Activated effector memory CD4-positive, alpha-beta T cell treated with Interleukin-2 at 50 U/mL for 16 hours (primary cell): Measurements from ENCODE around the gene YBX2.
"Not testable (repeated sequence)": the region's sequence is repeated elsewhere in the genome, so short reads cannot be mapped to it uniquely, and the experiment has no call there.

Experiments
- DNase-seq: peaks from one replicate; pipeline ENCODE4 v3.0.0-alpha.2; 2020

Gene YBX2

DNA sequence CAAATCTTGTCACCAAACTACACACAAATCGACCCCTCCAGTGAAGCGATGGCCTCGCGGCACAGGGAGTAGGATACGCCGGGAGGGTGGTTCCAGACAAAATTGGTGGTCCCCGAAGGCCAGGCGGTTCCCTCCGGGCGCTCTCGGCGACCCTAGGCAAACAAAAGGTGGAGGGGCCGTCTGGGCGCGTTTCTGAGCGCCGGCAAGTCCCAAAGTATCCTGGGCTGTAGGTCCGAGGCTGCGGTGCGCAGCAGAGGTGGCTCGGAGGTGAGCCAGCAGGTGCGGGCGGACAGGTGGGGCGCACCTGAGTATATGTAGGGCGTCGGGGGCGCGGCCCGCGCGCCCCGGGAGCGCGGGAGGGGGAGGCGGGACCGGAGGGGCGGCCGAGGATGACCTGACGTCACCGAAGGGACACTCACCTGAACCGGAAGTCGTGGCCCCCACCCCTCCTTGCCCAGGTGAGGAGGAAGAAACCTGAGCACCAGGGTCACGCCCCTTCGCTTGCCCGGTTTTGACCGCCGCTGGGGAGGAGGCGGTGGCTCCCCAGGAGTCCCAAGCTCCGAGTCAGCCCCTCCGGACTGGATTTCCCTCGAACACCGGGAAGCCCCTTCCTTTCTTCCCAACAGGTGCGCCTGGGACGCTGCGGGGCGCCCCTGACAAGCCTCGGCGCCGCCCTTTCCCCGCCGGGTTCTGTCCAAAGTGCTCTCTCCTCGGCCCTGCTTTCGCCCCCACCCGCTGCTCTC is 32.1 kb downstream of the YBX2 start, which contains the start of gene CLDN7:
CLDN7 (minus strand) TSS at position 287 of the 743 bp plus-strand sequence. CDS start 435 bp downstream, outside the sequence.
- DNase-seq: no peak

DNA sequence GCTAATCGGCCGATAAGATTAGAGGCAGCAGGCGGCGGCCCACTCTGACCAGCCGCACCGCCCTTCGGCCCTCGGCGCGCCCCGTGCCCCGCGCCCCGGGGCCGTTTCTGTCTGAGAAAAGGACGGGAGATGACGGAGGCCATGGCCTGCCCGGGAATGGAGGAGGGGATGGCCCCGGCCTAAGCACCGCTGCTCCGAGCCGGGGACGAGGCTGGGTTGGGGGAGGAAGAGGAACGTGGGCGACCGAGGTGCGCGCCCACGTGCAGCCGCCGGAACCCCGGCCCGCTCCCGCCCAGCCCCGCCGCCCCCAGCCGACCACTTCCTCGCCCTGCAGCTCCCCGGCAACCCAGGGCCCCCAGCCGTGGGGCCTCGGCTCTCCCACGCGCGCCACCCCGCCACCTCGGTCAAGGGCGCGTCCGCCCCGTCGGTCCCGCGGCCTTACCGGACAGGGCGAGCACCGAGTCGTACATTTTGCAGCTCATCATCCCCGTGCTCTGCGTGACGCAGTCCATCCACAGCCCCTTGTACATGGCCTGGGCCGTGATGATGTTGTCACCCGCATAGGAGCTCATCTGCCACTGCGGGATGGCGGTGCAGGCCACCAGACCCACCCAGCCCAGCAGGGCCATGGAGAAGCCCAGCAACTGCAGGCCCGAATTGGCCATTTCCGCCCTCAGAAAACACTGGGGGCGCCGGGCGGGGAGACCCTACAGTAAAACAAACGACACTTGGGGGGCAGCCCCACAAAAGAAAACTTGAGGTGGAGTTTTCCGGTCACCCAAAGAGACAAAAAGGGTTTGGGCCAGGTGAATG is 32.9 kb downstream of the YBX2 start:
- DNase-seq: no peak

DNA sequence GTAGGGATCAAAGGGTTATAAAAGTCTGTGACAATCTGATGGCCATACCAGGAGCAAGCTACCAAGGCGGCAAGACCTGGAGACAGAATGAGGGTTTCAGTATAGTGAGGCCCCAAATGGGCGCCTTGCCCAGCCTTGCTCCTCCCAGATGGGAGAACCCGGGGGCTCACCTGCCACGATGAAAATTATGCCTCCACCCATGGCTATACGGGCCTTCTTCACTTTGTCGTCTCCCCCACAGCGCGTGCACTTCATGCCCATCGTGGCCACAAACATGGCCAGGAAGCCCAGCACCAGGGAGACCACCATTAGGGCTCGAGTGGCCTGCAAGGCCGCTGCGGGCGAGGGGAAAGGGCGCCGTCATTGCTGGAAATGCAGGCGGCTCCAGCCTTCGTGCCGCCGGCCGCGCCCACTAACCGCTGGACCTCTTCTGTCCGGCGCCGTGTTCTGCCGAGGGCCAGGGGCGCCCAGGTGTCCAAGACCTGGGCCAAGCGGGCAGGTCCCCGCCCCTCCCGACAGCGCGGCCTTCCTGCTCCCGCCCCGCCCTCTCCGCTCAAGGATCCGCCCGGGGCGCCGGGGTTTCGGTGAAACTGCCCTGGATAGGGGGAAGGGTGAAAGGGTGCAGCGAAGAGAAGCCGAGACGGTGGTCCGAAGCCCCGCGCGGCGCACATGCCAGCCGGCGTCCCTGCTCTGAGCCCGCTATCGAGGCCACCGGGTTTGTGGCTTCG is 33.6 kb downstream of the YBX2 start:
- DNase-seq: no peak

DNA sequence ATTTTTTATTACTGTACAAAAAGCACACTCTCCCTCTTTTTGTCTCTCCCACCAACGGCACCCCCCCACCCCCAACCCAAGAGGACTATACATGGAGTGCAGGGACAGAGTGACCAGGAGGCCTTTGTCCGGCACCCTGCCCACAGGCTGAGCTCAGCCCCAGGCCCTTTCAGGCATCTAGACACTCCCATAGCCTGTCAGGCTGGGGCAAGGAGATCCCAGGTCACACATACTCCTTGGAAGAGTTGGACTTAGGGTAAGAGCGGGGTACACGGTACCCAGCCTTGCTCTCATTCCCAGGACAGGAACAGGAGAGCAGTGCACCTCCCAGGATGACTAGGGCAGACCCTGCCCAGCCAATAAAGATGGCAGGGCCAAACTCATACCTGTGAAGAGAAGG is 34.3 kb downstream of the YBX2 start:
- DNase-seq: no peak

DNA sequence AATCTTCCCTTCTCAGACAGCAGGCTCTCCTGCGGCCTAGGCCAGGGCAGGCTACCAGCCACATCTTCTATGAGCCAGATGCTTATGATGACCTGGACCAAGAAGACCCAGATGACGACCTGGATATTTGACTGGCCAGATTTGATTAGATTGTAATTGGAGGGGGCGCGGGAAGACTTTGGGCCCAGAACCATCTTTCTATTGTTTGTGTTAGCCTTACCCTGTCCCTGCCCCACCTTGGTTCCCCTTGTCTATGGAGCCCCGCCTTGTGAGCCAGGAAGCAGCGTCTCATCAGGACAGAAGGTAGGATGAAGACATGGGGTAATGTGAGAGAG is 34.9 kb downstream of the YBX2 start:
- no peak for DNase-seq

DNA sequence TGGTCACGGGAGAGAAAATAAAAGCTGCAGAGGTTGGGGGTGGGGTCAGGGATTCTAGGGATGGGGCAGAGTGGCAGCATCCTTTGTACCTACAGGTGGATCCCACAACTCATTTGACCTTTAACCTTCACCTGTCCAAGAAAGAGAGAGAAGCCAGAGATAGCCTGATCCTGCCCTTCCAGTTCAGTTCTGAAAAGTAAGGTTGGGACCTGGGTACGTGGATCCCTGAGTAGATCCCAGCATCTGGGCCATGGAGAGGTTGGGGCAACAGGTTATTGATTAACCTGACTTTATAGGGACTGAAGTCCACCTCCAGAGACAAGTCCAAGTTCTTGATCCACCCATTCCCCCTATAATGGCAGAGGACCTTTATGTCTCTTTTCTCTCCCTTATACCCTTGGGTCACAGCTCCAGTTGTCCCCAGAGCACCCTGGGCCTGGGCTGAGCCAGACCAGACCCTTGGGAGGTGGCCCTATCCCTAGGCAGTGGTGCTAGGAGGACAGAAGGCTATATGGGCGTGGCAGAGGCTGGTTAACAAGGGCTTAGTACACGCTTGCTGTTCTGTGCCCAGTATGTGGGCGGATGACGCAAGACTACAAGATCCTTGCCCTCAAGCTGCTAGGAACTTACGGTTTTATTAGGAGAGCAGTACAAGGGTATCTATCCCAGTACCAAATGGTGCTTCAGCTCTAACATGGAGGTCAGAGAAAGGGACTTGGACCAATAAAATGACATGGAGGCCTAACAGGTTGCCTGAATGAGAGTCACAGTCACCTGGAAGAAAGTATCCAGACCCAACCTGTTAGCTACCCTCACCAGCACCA is 35.5 kb downstream of the YBX2 start:
- no peak for DNase-seq

DNA sequence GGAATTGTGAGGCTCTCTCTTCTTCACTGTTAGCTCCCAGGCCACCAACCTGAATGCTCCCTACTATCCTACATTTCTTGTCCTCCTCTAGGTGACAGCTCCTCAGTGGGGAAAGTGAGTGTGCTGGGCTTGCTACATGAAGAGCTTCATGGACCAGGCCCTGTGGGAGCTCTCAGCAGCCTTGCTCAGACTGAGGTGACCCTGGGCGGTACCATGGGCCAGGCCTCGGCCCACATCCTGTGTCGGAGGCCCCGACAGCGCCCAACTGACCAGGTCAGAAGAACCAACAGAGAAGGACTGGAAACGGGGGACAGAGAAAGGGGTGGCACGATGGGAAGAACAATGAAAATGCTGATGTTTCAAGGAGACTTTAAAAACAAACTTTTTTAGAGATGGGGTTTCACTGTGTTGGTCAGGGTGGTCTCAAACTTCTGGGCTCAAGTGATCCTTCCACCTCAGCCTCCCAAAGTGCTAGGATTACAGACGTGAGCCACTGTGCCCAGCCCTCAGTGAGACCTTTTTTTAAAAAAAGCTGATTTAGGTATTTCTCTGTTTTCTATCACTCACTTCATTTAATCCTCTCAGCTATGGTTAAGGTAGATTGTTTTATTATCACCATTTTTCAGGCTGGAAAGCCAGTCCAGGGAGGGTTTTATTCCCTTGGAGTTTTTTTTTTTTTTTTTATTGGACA is 37.5 kb downstream of the YBX2 start:
- no peak for DNase-seq

DNA sequence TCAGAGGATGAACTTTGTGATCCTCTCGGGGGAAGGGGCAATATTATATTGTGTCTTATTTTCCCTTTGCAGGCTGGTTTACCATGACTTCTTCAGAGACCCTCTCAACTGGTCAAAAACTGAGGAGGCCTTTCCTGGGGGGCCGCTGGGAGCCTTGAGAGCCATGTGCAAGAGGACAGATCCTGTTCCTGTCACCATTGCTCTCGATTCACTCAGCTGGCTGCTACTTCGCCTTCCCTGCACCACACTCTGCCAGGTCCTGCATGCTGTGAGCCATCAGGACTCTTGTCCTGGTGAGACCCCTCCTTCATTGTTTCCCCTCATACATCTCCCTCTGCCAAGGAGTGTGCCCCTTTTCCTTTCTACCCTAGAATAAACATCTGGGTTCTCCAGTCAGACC is 39.9 kb downstream of the YBX2 start:
- DNase-seq: no peak

DNA sequence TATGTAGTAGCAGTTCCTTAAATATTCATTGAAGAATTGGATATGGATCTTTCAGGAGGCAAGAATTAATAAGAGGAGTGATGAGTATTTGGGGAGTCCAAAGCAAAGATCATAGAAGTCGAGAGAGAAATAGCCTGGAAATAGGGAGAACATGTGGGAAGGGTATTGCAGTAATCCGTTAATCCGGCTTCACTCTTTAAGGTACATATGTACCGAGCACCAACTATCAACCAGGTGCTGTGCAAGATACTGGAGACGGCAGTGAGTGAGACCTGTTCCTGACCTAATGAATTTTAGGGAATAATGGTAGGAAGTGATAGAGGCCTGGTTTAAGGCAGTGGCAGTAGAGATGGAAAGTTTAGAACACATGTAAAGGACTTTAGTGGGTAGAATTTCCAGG is 41.4 kb downstream of the YBX2 start:
- no peak for DNase-seq

DNA sequence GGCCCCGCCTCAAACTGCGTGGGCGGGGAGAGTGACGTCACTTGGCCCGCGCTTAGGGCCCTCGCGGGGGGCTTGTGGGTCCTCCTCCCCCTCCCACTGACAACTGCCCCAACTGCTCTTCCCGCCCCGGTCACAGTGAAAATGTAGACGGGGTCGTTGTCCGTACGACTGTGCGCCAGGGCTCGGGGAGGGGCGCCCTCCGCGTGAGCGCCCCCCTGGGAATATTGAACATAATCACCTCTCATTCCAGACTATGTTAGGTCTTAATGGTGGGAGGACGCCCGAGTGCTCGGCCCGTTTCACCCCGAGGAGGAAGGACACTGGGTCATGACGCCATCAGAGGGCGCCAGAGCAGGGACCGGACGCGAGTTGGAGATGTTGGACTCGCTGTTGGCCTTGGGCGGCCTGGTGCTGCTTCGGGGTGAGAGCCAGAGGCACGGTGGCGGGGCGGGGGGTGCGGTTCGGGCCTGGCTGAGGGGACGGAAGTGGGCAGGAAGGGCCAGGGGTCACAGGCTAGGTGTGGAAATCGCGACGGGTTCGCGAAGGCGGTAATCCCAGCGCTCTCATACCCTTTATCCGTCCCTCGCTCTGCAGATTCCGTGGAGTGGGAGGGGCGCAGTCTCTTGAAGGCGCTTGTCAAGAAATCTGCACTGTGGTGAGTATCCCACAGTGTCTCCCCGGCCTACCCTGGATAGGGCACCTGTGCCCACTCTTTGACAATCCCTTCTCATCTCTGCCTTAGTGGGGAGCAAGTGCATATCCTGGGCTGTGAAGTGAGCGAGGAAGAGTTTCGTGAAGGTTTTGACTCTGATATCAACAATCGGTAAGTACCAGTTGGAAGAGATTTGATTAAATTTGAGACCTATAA is 42.0 kb downstream of the YBX2 start, which contains the start of gene ELP5:
ELP5 (plus strand) TSS at position 40 of the 868 bp plus-strand sequence; CDS start at position 376, 336 bp downstream.
- DNase-seq: peak; percentile 75

DNA sequence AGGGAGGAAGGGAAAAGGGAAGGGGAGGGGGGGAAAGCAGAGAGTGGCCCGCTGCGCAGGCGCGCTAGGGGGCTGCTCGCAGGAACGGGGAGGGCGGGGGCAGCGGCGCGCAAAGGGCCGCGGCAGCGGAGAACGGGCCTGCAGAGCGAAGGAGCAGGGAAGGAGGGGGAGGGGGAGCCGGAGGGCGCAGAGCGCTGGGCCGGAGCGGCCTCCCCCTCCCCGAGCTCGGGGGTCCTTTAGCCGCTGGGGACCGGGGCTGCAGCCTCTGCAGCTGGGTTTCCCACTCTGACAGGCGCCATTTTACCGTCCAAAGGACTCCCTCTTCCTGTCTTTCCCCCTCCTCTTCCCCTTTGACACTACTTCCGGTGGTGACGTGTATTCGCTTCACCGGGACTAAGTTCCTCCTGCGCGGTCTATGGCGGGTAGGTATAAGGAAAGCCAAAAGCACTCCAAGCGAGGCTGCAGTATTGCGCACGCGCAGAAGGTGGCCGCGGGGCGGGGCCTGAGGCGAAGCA is 42.7 kb downstream of the YBX2 start, which contains the start of gene CTDNEP1:
CTDNEP1 (minus strand) TSS at position 74 of the 515 bp plus-strand sequence. CDS start 438 bp downstream, outside the sequence.
- peak; percentile 94 for DNase-seq

DNA sequence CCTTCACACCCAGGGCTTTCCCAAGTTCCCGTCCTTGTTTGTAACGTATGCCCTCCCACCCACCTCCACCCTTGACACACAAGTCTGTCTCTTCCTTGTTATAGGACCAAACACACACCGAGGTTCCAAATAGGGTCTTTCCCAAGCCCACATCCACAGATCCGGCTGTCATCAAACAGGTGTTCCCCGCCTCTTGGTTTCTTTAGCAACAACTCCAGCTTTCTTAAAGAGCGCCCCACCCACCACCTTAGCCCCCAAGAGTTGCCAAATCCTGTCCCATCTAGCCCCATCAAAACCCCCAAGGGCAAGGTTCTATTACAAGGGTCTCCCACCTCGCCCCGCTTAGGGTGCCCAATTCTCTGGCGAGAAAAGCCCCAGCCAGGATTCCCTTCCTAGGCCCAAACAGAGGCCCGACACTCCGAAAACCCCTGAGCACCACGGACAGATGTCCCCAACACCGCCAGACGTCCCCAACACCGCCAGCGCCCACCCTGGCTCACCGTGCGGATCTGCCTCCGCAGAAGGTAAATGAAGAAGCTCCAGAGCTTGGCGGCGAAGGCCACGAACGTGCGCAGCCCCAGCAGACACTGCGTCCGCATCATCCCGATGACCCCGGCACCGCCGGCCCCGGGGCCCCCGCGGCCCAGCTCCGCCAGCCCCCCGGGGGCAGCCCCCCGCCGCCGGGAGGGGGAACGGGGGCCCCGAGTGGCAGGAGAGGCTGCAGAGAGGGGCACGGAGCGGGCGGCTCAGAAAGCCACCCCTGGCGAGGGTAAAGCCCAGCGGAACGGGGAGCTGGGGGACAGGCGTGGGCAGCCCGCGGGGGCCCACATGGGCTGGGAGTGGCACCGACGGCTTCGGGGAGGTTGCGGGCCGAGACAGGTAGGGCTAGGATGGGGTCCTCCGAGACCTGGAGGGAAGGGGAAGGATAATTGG is 43.5 kb downstream of the YBX2 start:
- no peak for DNase-seq

DNA sequence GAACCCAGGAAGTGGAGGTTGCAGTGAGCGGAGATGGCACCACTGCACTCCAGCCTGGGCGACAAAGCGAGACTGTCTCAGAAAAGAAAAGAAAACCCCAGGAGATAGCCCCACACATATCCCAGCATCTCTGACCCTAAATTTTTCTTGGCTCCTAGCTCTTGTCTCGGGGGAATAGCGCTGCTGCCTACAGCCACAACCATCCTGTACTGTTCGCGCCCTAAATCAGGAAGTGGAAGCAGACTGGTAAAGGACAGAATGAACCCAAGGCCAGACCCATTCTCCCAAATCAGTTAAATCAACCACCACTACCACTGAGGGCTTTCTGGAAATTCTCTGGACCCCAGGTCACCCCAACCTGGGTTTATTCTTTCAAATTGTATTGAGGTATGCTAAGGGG is 44.6 kb downstream of the YBX2 start:
- no peak for DNase-seq

DNA sequence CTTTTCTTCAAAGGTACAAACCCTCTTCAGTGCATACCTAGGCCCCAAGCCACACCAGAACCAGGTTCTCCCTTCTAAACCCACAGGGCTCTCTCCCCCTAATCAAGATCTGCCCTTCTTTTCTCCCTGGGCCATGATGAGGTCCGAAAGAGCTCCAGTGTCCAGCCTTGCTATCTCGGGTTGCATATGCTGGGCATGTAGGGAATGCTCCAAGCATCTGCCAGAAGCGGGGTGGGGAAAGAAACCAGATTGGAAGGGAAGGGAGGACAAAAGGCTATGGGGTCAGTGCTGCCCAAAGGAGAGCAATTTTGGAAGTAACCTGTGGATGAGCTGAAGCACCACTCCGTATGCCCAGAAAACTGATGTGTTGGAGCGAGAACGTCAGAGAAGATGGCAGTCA is 45.2 kb downstream of the YBX2 start:
- DNase-seq: no peak

DNA sequence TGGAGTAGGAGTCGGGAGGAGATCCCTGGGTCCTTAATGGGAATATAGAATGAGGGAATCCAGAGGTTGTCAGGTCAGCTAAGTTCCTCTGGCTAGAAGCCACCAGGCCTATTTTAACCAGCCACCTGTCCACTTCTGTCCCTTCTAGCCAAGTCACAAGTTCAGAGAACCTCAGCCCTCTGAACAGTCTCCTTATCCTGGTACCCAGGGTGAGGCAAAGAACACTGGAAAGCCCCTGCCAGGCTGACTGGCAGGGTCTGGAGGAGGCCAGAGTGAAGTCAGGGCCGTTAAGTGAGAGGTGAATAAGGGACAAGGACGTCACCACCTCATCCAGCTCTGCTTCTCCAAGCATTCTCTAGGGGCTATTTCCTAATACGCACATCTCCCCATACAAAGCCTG is 45.6 kb downstream of the YBX2 start:
- no peak for DNase-seq

DNA sequence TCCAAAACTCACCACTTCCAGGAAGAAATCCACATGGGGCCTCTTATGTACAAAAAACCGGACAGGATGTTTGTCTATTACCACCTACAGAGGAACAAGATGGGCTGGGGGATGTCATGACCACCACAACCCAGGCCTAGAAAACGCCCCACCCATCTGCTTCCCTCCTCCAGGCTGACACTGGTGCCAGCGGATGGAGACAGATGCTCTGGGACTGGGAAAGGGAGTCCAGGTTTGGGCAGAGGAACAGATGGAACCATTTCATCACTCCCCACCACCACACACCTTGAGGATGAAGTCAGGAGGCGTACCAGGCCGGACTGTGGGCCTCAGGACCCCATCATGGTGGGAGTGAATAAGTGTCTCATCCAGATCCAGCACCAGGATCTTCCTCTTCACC is 47.7 kb downstream of the YBX2 start:
- no peak for DNase-seq

DNA sequence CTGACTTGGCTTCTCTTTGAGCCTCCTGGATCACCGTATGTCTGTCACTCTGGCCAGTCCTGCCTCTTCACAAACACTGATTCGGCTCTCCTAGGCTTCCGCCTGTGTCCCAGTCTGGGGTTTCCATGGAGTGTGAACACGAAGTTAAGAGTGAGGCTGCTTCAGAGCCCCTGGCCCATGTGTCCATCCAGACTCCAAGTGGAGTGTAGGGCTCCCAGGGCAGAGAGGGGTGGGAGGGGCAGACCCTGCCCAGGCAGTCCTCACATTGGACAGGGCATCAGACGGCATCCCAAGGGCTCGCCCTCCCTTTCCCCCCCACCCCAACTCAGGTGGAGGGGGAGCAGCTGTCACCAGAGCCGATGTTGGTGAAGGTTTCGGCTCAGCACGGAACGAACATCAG is 50.6 kb downstream of the YBX2 start:
- DNase-seq: not testable (repeated sequence)

DNA sequence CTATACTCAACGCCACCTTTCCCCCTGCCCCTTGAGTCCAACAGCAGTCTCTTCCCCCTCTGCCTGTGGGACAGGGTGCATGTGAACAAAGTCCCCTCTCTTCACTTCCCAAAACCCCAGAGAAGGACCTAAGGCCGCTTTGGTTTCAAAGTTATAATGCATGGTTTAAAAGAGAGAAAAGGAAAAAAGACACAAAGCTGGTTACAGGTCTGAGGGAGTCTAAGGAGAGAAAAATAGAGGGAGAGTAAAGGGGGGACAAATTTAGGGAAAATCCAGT is 51.0 kb downstream of the YBX2 start:
- no peak for DNase-seq

DNA sequence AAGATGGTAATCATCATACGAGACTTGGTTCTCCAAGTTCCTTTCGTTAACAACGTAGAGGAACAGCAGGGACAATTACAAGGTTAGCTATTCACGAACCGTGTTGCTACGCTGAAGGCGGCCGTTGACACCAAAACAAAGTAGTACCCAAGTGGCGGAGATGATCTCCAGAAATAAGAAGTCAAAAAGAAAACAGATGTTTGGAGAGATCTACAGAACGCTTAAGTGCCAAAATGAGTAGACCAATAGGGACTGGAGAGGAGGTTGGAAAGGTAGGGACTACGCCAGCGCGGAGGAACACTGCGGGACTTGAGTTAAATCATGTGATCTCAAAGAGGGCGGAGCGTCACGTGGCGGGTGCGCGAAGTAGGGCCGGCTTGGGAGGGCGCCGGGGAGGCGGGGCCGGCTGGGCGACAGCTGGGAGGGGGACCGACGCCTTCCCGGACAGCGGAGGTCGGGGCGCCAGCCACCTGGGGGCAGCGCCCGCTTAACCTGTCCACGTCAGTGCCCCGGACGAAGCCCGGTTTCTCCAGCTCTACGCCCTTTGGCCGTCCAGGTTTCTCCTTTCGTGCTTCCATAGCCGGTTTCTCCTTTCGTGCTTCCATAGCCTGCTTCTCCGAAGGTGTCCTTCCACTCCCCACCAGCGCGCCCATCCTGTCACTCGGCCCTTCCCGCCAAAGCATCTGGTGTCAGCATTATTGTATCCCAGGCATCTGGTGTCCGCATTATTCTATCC is 51.6 kb downstream of the YBX2 start:
- peak; percentile 89 for DNase-seq
